SK-N-SH treated with all-trans-retinoic acid at 6 μM for 48 hours (cell line): ENCODE data around the gene DAW1.

Experiments
- ATAC-seq: fragments of 200-7000 bp; cut with Tn5 transposase; 3 replicates; pipeline ENCODE4 v1.9.1; 2020; ENCODE audit warnings: mild to moderate bottlenecking, moderate library complexity
- ARNTL ChIP-seq: fragments of 450-650 bp; formaldehyde crosslinking; IDR thresholded peaks from 2 replicates; pipeline ENCODE4 v1.5.0; 2020; ENCODE audit warnings: low read depth, mild to moderate bottlenecking, moderate library complexity, borderline replicate concordance
- BACH2 ChIP-seq: fragments of 250-450 bp; sonication (Bioruptor Pico); IDR thresholded peaks from 2 replicates; pipeline ENCODE4 v1.9.0; 2021; ENCODE audit warnings: mild to moderate bottlenecking, borderline replicate concordance
- CSDC2 ChIP-seq: fragments of 250-450 bp; sonication (Bioruptor Pico); IDR thresholded peaks from 2 replicates; pipeline ENCODE4 v1.5.0; 2020; ENCODE audit warnings: mild to moderate bottlenecking, moderate library complexity
- ESRRG ChIP-seq: fragments of 250-450 bp; sonication (Bioruptor Pico); IDR thresholded peaks from 2 replicates; pipeline ENCODE4 v1.6.1; 2021; ENCODE audit warnings: mild to moderate bottlenecking
- GLIS3 ChIP-seq: fragments of 250-450 bp; sonication (Bioruptor Pico); IDR thresholded peaks from 2 replicates; pipeline ENCODE4 v1.5.0; 2020; ENCODE audit warnings: mild to moderate bottlenecking, moderate library complexity
- ISL1 ChIP-seq: fragments of 250-450 bp; sonication (Bioruptor Pico); IDR thresholded peaks from 2 replicates; pipeline ENCODE4 v2.1.2; 2022; ENCODE audit warnings: mild to moderate bottlenecking, moderate library complexity
- OSR1 ChIP-seq: fragments of 250-450 bp; sonication (Bioruptor Pico); IDR thresholded peaks from 2 replicates; pipeline ENCODE4 v1.8.0; 2022; ENCODE audit warnings: moderate library complexity, mild to moderate bottlenecking, inconsistent platforms
- PPARA ChIP-seq: fragments of 250-450 bp; sonication (Bioruptor Pico); IDR thresholded peaks from 2 replicates; pipeline ENCODE4 v1.5.0; 2020; ENCODE audit warnings: mild to moderate bottlenecking, borderline replicate concordance
- RARB ChIP-seq: fragments of 250-450 bp; sonication (Bioruptor Pico); IDR thresholded peaks from 2 replicates; pipeline ENCODE4 v1.8.0; 2021; ENCODE audit warnings: mild to moderate bottlenecking, moderate library complexity
- TCF4 ChIP-seq: fragments of 250-450 bp; sonication (Bioruptor Pico); IDR thresholded peaks from 2 replicates; pipeline ENCODE4 v1.8.0; 2021; ENCODE audit warnings: mild to moderate bottlenecking, moderate library complexity, borderline replicate concordance
- TOX ChIP-seq: fragments of 250-450 bp; sonication (Bioruptor Pico); IDR thresholded peaks from 2 replicates; pipeline ENCODE4 v1.8.0; 2021; ENCODE audit warnings: mild to moderate bottlenecking, moderate library complexity, borderline replicate concordance
- ZC3H10 ChIP-seq: fragments of 250-450 bp; sonication (Bioruptor Pico); IDR thresholded peaks from 2 replicates; pipeline ENCODE4 v1.5.1; 2021; ENCODE audit warnings: mild to moderate bottlenecking, moderate library complexity
- ZFP3 ChIP-seq: fragments of 250-450 bp; sonication (Bioruptor Pico); IDR thresholded peaks from 2 replicates; pipeline ENCODE4 v1.5.0; 2020; ENCODE audit warnings: mild to moderate bottlenecking, moderate library complexity
- ZFP30 ChIP-seq: fragments of 450-650 bp; formaldehyde crosslinking; IDR thresholded peaks from 2 replicates; pipeline ENCODE4 v1.5.0; 2022; ENCODE audit warnings: mild to moderate bottlenecking, moderate library complexity
- ZNF565 ChIP-seq: fragments of 450-650 bp; formaldehyde crosslinking; conservative IDR thresholded peaks from 2 replicates; pipeline ENCODE4 v1.5.0; 2020; ENCODE audit warnings: low read depth, mild to moderate bottlenecking, moderate library complexity
- ZNF70 ChIP-seq: fragments of 450-650 bp; formaldehyde crosslinking; IDR thresholded peaks from 2 replicates; pipeline ENCODE4 v1.5.0; 2020; ENCODE audit warnings: mild to moderate bottlenecking, moderate library complexity
- ZNF8 ChIP-seq: fragments of 450-650 bp; formaldehyde crosslinking; IDR thresholded peaks from 2 replicates; pipeline ENCODE4 v1.5.0; 2020; ENCODE audit warnings: mild to moderate bottlenecking, moderate library complexity
- TF ChIP-seq, protein P1 (sequence below): fragments of 250-450 bp; sonication (Bioruptor Pico); IDR thresholded peaks from 2 replicates; pipeline ENCODE4 v1.8.0; 2021; ENCODE audit warnings: low read depth, mild to moderate bottlenecking, moderate library complexity, borderline replicate concordance
- TF ChIP-seq, protein P2 (sequence below): fragments of 250-450 bp; sonication (Bioruptor Pico); IDR thresholded peaks from 2 replicates; pipeline ENCODE4 v1.5.0; 2020; ENCODE audit warnings: mild to moderate bottlenecking, moderate library complexity
- TF ChIP-seq, protein P3 (sequence below): fragments of 250-450 bp; sonication (Bioruptor Pico); IDR thresholded peaks from 2 replicates; pipeline ENCODE4 v1.8.0; 2020; ENCODE audit warnings: mild to moderate bottlenecking, moderate library complexity, borderline replicate concordance
- TF ChIP-seq, protein P4 (sequence below): fragments of 250-450 bp; sonication (Bioruptor Pico); IDR thresholded peaks from 2 replicates; pipeline ENCODE4 v1.5.1; 2020; ENCODE audit warnings: low read depth, mild to moderate bottlenecking, moderate library complexity

Gene DAW1

DNA sequence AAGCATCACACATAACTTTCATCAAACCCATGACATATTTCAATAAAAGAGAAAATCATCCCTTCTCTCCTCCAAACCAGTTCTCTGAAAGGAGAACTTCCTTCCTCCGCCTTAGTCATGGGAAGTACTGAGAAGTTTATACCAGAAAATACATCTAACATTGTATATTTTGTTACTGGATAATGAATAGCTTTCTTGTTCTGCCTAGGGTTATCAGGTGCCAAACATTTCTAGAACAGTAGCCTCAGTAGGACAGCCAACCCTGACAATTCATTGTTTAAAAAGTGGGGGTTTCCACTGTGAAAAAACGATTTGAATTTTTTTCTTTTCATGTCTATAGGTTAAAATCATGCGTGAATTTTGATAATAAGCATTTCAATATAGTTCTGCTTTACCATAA, 16.0 kb upstream of the DAW1 start:
- ATAC-seq = no peak
- no peak for TF ChIP-seq RARB (CRISPR knock-in tag)

DNA sequence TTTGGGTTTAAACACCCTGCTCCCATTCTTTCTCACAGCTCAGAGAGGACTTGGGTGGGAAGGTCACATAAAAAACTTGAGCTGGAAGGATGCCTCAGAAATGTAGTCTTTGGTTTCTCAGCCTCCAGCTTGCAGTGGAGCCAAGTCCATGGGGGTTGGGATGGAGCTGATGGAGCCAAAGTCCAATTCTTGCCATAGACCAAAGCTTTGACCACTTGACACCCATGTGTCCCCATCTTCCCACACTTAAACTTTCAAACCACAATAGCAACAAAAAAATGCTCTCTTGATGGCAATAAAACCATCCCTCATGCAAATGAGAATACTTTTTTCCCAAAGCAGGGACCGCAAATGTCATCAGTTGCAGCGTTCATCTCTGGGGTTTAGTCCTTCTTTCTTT, 14.7 kb upstream of the DAW1 start:
- ATAC-seq = no peak
- no peak for TF ChIP-seq OSR1
- TF ChIP-seq, protein P1, sequence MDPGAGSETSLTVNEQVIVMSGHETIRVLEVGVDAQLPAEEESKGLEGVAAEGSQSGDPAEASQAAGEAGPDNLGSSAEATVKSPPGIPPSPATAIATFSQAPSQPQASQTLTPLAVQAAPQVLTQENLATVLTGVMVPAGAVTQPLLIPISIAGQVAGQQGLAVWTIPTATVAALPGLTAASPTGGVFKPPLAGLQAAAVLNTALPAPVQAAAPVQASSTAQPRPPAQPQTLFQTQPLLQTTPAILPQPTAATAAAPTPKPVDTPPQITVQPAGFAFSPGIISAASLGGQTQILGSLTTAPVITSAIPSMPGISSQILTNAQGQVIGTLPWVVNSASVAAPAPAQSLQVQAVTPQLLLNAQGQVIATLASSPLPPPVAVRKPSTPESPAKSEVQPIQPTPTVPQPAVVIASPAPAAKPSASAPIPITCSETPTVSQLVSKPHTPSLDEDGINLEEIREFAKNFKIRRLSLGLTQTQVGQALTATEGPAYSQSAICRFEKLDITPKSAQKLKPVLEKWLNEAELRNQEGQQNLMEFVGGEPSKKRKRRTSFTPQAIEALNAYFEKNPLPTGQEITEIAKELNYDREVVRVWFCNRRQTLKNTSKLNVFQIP (CRISPR knock-in tag) = no peak
- no peak for TF ChIP-seq ZNF565 (CRISPR knock-in tag)
- TF ChIP-seq ZFP3 (CRISPR knock-in tag) = no peak
- no peak for TF ChIP-seq ARNTL (CRISPR knock-in tag)
- TF ChIP-seq, protein P2, sequence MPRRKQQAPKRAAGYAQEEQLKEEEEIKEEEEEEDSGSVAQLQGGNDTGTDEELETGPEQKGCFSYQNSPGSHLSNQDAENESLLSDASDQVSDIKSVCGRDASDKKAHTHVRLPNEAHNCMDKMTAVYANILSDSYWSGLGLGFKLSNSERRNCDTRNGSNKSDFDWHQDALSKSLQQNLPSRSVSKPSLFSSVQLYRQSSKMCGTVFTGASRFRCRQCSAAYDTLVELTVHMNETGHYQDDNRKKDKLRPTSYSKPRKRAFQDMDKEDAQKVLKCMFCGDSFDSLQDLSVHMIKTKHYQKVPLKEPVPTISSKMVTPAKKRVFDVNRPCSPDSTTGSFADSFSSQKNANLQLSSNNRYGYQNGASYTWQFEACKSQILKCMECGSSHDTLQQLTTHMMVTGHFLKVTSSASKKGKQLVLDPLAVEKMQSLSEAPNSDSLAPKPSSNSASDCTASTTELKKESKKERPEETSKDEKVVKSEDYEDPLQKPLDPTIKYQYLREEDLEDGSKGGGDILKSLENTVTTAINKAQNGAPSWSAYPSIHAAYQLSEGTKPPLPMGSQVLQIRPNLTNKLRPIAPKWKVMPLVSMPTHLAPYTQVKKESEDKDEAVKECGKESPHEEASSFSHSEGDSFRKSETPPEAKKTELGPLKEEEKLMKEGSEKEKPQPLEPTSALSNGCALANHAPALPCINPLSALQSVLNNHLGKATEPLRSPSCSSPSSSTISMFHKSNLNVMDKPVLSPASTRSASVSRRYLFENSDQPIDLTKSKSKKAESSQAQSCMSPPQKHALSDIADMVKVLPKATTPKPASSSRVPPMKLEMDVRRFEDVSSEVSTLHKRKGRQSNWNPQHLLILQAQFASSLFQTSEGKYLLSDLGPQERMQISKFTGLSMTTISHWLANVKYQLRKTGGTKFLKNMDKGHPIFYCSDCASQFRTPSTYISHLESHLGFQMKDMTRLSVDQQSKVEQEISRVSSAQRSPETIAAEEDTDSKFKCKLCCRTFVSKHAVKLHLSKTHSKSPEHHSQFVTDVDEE (CRISPR knock-in tag) = no peak
- no peak for TF ChIP-seq ESRRG (CRISPR knock-in tag)
- no peak for TF ChIP-seq PPARA (CRISPR knock-in tag)
- TF ChIP-seq GLIS3 (CRISPR knock-in tag) = no peak
- TF ChIP-seq RARB (CRISPR knock-in tag) = no peak
- TF ChIP-seq ZFP30 (CRISPR knock-in tag) = no peak
- TF ChIP-seq, protein P3, sequence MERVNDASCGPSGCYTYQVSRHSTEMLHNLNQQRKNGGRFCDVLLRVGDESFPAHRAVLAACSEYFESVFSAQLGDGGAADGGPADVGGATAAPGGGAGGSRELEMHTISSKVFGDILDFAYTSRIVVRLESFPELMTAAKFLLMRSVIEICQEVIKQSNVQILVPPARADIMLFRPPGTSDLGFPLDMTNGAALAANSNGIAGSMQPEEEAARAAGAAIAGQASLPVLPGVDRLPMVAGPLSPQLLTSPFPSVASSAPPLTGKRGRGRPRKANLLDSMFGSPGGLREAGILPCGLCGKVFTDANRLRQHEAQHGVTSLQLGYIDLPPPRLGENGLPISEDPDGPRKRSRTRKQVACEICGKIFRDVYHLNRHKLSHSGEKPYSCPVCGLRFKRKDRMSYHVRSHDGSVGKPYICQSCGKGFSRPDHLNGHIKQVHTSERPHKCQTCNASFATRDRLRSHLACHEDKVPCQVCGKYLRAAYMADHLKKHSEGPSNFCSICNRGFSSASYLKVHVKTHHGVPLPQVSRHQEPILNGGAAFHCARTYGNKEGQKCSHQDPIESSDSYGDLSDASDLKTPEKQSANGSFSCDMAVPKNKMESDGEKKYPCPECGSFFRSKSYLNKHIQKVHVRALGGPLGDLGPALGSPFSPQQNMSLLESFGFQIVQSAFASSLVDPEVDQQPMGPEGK (CRISPR knock-in tag) = no peak
- no peak for TF ChIP-seq ZC3H10
- no peak for TF ChIP-seq CSDC2 (CRISPR knock-in tag)
- TF ChIP-seq ISL1 = no peak
- no peak for TF ChIP-seq TOX (CRISPR knock-in tag)
- TF ChIP-seq ZNF70 = no peak
- no peak for TF ChIP-seq TCF4 (CRISPR knock-in tag)
- no peak for TF ChIP-seq ZNF8

DNA sequence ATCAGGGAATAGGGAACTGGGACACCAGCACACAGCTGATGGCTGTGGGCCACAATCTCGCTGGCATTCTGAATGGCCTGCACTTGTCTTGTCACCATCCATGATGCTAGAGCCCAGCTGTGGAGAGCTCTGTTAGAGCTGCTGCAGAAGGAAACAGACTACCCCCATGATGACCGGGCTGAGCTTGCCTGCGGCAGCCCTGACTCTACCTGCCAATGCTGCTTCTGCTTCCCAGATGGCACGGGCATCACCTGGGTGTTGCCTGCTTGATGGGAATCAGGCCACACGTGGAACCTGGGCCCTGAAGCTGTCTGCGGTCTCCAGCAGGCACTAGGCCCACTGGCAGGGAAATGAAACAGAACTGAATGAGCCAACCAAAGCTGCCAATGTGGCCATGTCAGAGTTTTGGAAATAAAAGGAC, 11.2 kb upstream of the DAW1 start:
- TF ChIP-seq ZFP3 (CRISPR knock-in tag) = no peak
- no peak for TF ChIP-seq RARB (CRISPR knock-in tag)
- TF ChIP-seq ZFP30 (CRISPR knock-in tag) = no peak
- TF ChIP-seq, protein P4, sequence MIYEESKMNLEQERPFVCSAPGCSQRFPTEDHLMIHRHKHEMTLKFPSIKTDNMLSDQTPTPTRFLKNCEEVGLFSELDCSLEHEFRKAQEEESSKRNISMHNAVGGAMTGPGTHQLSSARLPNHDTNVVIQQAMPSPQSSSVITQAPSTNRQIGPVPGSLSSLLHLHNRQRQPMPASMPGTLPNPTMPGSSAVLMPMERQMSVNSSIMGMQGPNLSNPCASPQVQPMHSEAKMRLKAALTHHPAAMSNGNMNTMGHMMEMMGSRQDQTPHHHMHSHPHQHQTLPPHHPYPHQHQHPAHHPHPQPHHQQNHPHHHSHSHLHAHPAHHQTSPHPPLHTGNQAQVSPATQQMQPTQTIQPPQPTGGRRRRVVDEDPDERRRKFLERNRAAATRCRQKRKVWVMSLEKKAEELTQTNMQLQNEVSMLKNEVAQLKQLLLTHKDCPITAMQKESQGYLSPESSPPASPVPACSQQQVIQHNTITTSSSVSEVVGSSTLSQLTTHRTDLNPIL (CRISPR knock-in tag) = no peak
- TF ChIP-seq TOX (CRISPR knock-in tag) = no peak
- no peak for TF ChIP-seq CSDC2 (CRISPR knock-in tag)
- TF ChIP-seq ZNF70 = no peak
- TF ChIP-seq, protein P2 (CRISPR knock-in tag) = no peak
- no peak for TF ChIP-seq ZNF8
- no peak for TF ChIP-seq BACH2 (CRISPR knock-in tag)
- TF ChIP-seq, protein P1 (CRISPR knock-in tag) = no peak
- no peak for TF ChIP-seq ZNF565 (CRISPR knock-in tag)
- no peak for TF ChIP-seq ESRRG (CRISPR knock-in tag)
- no peak for ATAC-seq
